SW480 (cell line): Measurements from ENCODE around the gene FAM171A2.
"Not testable (repeated sequence)": the region's sequence is repeated elsewhere in the genome, so short reads cannot be mapped to it uniquely, and the experiment has no call there.

ENCODE experiments used
- DNase-seq: peaks from one replicate; pipeline ENCODE4 v3.0.0-alpha.2; 2016; ENCODE audit warnings: low spot score

FAM171A2 gene

DNA sequence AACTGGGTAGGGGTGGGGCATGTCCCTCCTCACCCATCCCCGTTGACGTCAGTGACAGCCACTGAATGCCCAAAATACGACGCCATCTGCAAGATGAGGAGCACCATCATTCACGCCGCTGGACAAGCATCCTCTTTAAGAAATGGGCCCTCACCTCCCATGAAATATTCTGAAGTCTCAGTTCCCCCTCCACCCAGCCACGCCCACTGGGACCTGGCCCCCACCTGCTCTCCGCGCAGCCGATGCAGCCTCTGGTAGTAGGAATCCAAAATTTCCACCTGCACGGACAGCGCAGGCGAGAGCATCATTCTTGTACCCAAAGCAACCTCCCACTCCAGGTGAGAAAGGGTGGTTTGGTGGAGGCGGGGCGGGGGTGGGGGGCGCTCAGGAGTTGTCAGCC, 20.2 kb upstream of the FAM171A2 start:
- DNase-seq: no peak

DNA sequence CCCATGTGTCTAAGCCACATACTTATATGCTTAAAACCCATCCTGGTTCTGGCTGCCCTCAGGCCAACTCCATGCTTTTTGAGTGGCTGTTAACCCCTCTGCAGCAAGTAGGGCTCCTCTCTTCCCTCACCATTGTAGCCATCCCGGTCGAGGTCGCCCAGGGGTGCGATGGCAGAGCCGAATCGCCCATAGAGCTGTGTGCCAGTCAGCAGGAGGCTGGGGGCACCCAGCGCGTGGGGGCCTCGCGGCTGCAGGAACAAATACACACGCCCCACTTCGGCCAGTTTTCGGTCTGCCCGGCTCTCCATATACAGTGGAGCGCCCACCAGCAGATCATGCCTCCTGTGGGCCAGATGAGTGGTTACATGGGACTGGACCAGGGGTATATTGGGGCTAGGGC, 19.7 kb upstream of the FAM171A2 start:
- DNase-seq: no peak

DNA sequence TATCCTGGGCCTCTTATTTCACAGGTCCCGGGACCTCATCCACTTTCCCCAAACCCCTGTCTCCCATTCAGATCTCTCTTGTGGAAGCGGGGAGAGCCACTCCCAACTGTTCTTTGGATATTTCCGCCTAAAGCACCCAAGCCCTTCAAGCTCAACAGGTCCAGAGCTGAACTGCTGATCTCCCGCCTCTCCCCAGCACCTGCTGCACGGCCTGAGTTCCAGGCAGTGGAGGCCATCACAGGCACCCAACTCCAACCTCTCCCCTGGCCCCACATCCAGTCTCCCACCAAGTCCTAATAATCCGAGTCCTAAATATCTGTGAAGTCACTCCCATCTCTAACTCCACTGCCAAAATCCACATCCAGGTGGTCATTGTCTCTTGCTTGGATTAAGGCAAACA, 19.3 kb upstream of the FAM171A2 start:
- DNase-seq: no peak

DNA sequence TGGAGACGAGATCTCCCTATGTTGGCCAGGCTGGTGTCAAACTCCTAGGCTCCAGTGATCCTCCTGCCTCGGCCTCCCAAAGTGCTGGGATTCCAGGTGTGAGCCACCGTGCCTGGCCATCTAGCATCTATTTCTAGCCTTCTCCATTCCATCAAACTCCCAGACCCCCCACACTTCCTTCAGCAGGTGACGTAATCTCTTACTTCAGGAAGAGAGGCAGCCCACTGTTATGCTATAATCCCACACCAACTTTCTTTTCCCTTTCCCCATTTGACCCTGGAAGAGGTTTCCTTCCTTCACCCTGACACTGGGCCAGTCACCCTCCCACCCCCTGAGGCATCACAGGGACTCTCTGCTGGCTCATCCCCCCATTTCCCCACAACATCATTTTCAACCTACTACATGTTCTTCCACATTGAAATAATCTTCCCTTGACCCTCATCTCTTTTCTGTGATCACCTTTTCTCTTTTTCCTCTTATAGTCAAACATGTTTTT, 18.2 kb upstream of the FAM171A2 start:
- no peak for DNase-seq

DNA sequence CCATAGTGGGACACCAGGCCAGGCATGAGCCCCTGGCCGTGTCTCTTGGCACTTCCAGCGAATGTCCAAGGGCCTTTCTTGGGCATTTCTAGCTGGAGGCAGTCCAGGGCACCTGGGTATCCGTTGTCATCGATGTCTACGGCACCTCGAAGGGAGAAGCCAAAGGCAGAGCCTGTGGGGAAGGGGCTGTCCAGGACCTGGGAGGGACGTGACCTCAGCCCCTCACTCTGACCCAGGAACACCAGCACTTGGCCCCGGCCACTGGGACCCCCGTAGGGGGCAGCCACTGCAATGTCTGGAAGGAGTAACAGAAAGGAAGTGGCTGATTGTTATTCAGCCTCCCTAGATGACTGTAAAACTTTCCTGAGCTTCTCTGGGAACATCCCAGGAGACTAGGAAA, 17.1 kb upstream of the FAM171A2 start:
- DNase-seq: no peak

DNA sequence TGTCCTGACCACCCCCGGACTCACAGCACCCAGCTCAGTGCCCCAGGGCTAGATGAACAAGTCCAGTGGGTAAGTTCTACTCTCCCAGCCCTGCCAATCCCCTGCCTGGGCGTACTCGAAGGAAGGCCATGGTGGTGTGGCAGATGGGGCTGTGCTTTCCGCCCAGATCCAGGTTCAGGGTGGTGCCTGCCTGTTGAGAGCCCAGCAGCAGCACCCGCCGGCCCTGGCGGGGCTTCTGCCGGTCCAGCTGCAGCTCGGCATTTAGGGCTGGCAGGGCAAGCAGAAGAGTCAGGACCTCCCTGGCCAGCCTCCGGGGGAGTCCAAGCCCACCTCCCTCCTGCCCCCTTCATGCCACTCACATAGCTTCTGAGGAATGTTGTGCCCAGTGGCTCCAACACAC, 16.2 kb upstream of the FAM171A2 start:
- no peak for DNase-seq

DNA sequence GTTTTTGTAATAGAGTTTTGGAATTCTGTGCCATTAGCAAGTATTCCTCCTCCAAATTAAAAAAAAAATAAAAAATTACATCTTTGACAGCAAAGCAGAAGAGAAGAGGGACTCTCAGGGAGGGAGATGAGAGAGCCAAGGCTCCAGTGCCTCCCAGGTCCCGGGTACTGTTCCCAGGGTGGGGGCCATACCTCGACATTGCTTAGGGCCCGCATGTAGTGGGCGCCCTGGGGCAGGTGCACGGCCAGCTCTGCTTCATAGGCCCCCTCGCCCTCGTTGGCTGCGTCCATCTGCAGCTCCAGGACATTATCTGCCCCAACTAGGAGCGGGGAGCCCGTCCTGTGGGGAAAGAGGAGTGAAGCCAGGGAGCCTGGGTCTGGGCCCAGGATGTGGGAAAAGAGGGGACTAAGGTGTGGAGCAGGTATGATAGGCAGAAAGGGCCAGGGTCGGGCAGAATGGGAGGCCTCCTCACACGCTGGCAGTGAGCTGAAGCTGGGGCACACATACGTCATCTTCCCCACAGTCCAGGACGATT, 14.6 kb upstream of the FAM171A2 start:
- DNase-seq: no peak

DNA sequence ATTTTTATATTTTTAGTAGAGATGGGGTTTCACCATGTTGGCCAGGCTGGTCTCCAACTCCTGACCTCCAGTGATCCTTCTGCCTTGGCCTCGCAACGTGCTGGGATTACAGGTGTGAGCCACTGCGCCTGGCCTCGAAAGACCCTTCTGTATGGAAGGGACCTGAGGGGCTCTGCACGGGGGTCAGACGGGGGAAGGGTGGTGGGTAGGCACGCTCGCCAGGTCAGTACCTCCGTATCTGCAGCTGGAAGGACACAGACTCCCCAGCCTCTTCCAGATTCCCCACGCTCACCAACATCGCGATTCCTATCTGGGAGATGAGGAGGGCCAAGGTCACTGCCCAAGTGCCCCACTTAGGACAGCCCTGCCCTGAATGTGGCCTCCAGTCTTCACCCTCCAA, 13.1 kb upstream of the FAM171A2 start:
- no peak for DNase-seq

DNA sequence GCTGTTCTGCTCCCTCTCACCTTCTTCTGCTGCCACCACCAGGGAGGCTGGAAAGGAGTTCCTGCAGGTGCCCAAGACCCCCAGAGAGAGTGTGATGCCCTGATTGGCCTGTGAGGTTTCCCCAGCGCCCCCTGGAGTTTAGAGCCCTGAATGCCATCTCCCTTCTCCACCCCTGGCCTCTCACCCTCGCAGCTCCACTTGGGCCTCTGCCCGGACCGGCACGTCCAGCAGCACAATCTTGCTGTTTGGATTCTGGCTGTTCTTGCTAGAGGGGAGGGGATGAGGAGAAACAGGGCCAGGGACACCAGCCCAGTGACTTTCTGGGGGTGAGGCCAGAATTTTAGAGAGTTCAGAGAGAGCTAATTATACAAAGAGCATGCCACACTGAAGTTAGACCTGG, 12.5 kb upstream of the FAM171A2 start:
- DNase-seq: no peak

DNA sequence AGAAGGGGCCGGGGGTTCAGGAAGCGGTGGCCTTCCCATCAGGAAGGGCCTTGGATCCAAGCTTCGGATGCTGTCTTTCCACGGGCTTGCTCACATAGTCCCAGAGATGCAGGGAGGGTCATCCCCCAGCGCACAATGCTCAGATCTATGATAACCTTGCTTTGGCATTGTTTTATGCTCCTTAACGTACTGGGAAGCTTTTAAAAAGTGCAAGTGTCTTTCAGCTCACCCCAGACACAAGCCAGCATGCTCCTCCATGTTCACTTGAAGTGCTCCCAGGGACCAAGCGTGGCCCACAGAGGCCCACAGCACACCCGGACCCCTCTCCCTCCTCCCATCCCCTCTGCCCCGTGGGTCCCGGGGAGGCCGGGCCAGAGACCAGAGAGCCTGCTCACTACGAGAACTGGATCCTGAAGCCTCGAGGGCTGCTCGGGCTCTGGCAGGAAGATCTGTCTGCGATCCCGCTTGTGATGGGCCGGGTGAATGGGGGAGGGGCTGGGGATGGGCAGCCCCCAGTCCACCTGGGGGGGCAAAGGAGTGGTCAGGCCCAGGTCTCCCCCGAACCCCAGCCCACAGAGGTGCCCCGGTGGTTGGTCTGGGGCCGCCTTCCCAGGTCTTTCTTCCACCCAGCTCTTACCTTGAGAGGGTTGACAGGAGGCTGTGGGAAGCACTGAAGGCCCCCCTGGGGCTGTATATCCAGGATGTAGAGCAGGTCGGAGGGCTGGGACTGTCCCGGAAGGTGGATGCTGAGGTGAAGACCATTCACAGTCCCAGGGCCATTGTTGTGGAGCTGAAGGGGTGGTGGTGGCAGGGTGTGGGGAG, 11.8 kb upstream of the FAM171A2 start:
- no peak for DNase-seq

DNA sequence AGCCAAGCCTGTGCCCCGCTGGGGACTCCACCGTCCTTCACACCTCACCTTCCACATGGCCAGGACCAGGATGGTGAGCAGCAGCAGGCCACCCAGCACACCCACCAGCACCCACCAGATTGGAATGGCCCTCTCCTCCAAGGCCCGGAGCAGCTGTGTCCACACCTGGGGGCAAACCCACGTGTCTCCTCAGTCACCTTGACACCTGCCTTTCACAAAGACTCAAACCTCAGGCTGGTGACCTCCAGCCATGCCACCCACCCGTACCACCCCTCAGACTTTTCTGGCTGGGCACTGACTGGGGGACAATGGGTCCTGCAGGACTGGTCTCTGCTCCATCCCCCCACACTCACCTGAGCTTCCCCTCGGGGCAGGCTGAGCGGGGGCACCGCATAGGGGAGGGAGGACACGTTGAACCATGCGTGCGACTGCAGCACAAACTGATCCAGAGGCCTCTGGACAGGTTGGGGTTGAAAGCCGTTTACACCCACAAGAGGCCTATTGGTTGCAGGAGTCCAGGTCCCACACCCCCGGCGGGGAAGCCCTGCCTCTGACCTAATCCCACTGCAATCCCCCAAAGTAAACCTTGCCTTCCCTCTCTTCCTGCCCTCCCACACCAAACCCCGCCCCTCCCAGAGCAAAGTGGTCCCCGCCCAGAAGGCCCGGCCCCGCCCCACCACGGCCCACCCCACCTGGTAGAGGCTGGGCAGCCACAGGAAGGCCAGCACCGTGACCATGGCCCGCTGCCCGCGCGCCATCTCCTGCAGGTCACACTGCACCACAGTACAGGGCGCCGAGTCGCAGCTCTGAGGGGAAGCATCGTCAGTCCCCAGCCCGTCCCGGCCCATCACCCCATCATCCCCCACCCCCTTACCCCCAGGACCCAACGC, 10.9 kb upstream of the FAM171A2 start:
- no peak for DNase-seq

DNA sequence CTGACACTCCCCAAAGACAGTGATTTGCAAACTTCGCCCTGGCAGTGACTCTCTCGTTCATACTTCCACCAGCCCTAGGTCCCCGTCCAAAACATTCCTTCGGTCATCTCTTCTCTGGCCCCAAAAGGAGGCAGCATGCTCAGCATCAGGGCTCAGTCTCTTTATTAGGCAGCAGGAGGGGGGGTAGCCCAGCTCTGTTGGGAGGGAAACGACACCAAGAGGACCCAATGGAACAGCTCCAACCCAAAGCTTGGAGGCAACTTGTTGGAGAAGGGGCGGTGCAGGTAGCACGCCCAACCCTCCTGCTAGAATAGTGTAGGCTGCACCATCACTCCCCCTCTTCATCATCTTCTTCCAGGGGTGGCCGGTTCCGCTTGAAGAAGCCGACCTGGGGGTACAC, 8.4 kb upstream of the FAM171A2 start:
- no peak for DNase-seq

DNA sequence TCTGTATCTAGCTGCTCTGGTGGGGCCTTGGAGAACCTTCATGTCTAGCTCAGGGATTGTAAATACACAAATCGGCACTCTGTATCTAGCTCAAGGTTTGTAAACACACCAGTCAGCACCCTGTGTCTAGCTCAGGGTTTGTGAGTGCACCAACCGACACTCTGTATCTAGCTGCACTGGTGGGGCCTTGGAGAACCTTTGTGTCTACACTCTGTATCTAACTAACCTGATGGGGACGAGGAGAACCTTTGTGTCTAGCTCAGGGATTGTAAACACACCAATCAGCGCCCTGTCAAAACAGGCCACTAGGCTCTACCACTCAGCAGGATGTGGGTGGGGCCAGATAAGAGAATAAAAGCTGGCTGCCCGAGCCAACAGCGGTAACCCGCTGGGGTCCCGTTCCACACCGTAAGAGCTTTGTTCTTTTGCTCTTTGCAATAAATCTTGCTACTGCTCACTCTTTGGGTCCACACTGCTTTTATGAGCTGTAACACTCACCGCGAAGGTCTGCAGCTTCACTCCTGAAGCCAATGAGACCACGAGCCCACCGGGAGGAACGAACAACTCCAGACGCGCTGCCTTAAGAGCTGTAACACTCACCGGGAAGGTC, 5.9 kb upstream of the FAM171A2 start:
- DNase-seq: not testable (repeated sequence)

DNA sequence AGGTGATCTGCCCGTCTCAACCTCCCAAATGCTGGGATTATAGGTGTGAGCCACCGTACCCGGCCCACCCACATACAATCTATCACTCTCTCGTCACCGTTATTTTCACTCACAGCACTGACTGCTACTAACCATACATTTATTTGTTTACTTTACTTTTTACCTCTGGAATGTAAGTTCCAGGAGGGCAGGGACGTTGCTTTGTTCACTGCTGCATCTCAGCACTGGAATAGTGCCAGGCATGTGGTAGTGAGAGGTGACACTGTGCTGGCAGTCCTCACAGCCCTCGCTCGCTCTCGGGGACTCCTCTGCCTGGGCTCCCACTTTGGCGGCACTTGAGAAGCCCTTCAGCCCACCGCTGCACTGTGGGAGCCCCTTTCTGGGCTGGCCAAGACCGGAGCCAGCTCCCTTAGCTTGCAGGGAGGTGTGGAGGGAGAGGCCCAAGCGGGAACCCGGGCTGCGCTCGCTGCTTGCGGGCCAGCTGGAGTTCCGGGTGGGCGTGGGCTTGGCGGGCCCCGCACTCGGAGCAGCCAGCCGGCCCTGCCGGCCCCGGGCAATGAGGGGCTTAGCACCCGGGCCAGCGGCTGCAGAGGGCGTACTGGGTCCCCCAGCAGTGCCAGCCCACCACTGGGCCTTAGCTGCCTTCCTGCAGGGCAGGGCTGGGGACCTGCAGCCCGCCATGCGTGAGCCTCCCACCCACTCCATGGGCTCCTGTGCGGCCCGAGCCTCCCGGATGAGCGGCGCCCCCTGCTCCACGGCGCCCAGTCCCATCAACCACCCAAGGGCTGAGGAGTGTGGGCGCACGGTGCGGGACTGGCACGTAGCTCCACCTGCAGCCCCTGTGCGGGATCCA, 5.0 kb upstream of the FAM171A2 start:
- not testable (repeated sequence) for DNase-seq

DNA sequence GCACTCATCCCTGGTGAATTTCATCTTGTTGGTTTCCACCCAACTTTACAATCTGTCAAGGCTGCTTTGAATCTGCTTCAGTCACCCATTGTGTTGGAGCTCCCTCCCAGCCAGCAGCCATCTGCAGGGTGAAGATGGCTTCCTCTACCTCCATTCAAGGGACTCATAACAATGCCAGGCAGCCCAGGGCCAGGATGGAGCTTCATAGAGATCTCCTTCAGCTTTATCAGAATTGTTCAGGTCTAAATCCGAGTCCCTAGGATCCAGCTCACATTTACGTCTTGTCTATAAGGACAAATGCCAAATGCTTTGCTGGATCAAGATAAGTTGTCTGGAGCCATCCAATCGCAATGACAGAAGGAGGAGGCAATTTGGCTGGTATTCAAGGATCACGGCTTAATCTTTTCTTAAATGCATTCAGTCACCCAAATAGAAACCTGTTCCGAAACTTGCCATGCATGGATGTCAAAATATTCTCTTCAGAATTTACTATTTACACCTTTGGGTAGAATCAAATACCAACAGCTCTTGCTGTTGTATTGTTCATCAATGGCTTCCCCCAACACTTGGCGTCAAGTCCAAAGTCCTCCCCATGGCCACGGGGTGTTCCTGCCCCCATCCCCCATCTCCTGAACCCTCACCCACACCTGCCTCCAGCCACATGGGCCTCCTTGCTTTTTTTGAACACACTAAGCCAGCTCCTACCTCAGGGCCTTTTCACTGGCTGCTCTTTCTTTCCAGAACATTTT, 3.8 kb upstream of the FAM171A2 start:
- no peak for DNase-seq

DNA sequence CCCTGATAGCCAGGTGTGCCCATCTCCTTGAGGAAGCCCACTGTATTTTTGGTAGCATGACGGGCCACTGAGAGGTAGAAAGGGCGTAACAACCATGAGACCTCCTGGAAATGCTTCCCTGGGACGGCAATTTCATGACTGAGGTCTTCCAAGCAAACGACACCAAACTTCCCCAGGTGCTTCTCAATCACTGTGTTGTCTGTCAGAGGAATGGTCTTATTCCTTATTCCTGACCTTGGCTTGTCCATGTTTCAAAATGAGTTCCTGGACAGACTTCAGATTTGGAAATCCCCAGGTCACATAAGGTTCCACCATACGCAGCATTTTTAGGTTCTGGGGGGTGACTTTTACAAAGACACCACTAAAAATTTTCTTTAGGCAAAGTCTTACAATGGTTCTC, 1.4 kb upstream of the FAM171A2 start:
- DNase-seq: not testable (repeated sequence)

DNA sequence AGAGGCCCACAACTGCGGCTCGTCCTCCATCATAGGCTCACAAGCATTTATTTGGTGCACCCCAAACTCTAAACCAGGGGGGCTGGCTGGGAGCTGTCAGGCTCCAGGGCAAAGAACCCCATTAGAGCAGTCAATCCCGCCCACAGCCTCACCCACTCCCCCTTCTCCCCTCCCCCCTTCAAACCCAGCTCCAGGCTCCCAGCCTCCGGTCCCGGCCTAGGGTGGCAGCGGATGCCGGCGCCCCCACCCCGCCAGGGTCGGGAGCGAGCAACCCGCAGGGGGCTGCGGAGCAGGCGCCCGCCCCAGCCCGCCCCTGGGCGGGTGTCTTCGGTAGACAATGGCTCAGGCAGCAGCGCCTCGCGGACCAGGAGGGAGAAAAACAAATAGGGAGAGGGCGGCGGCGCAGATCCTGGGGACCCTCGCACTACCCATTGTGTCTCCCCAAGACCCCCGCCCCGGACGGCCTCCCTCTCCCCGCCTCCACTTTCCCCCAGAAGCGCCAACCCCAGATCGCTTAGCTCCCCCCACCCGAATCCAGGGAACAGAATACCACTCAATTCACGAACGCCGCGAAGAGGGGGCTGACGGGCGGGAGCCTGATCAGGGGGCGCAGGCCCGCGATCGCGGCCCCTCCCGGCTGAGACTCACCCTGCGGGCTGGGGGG, 572 bp downstream of the FAM171A2 start:
- DNase-seq: no peak

DNA sequence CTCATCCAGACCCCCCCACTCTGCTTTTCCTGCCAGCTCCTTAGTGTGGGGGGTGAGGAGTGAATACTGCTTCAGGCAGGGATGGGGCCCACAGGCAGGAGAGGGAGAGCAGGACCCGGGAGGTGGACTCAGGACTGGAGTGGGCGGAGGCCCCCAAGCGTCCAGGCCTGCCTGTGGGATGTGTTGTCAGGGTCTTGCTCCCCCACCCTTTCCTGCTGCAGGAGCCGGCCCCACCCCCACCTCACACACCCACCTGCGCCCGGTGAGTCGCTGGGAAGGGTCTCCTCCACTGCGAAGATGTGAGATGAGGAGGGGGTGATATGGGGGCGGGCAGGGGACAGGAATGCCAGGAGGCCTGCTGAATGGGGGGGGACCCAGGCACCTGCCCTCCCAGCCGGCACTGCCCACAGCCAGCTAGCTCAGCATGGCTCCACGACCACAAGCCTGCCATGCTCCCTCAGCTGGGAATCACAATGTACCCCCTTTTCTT, 1.1 kb downstream of the FAM171A2 start:
- DNase-seq: no peak

DNA sequence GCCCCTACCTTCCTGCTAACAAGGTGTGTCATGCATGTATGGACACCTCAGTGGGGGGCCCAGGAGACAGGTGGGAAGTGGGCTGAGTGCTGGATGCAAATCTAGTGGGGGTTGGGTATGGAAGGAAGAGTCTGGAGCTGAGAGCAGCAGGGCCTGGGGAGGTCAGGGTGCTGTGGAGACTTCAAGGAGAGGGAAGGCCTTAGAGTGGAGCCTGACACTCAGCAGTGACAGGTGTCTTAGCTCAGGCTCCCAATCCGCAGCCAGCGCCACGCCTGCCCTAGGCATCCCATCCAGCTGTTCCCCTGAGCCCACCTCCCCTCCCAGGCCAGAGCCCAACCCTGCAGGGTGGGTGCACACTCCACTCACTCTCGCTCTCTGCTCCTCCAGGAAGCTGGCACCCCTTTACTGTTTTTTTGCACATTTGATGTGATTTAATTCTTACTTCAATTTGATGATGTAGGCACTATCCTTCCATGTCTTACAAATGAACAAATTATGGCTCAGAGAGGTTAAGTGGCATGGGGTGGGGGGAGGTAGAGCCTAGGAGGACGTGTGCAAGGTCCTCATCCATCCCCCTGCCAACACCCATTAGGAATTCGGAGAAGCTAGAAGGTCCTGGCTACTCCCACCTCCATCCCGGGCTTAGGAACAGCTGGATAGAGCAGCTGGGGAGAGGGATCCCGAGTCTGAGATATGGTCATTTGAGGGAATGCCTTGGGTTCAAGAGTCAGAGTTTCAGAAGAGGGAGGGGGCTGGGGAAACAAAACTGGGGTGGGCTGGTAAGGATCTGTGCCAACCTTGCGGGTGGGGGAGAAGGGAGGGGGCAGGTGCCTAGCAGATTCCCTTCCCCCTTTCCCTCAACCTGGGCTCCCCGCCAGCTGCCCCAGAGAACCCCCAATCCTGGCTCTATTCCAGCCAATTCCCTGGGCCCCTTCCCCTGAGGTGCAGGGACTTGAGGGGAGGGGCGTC, 2.1 kb downstream of the FAM171A2 start:
- DNase-seq: no peak
